GM18507 (cell line): ENCODE data around the gene FRS3.

Experiments
- DNase-seq: peaks from one replicate; pipeline ENCODE4 v3.0.0; 2011; ENCODE audit warnings: low read depth; ENCODE audit not compliant: insufficient read length; ENCODE audit errors: extremely low spot score
- FAIRE-seq: peaks from 2 replicates; lab custom pipeline; 2011; peaks lifted over from hg19 to GRCh38; lab: Jason Lieb, UNC

Gene FRS3

DNA sequence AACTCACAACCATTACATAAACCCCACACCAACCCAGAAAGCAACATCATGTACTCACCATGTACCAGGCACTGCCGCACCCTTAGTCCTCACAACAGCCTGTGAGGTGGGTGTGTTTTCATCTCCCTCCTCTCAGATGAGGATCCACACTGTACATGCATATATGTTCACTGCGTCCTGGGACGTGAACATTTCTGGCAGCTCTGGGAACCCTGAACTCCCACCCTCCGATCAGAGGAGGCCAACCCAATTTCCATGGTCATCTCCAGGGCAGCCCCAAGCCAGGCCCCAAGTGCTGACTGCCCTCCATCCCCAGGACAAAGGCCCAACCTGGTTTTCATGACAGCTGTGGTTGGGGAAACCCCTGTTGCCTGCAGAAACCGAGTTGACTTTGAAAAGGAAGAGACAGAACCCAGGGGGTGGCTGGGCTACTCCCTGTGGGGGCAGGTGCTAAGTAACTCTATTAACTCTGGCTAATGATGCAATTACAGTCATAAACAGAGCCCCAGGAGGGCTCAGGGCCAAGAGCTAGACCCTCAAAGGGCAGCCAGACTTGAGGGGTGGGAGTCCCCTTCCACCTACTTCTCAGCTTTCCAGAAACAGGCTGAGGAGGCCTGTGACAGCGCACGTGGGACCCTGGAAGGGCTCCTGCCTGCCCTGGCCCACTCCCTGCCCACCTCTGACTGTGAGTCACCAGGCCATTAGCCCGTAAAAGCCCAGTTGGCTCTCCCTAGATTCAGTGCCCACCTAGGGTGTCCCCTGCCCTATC, 46.9 kb downstream of the FRS3 start:
- DNase-seq: no peak
- peak; percentile 98 for FAIRE-seq

DNA sequence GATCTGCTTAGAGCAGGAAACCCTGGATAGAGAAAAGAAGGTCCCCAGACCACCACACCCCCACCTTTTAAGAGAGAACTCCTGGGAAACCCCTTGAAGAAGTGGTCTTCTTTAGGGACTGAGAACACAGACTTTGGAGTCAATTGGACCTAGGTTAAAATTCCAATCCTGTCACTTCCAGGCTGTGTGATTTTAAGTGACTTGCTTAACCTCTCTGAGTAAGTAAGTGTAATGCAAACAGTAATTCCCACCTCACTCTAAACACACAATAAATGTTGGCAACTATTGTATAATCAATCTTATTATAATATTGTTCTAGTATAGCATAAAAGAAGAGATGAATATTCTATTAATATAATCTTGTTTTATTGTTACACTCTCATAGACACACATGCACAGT, 47.6 kb downstream of the FRS3 start:
- no peak for FAIRE-seq

DNA sequence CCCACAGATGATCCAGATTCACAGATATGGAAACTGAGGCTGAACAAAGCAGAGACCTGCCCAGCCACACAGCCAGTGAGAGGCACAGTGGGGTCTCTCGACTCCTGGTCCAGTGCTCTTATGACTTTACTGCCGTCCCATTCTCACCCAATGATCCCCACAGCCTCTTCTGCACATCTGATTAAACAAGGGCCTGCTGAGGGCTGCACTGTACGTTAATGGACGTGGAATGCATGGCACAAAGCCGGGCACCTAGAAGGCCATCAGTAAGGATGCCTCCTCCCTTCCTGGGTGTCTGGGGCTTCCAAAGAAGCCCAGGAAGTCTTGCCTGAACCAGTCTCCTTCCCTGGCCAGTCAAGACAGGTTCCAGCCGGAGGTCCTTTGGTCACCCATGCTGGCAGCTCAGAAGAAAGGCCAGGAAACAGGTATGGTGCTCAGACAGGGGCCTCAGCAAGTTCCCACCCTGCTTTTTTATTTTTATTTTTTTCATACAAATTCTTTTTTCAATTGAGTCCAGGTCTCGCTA, 48.1 kb downstream of the FRS3 start:
- FAIRE-seq (peak; percentile 12), DNase-seq (no peak)

More for the DNA sequence above, 47.6 kb downstream of the FRS3 start:
- DNase-seq: no peak

DNA sequence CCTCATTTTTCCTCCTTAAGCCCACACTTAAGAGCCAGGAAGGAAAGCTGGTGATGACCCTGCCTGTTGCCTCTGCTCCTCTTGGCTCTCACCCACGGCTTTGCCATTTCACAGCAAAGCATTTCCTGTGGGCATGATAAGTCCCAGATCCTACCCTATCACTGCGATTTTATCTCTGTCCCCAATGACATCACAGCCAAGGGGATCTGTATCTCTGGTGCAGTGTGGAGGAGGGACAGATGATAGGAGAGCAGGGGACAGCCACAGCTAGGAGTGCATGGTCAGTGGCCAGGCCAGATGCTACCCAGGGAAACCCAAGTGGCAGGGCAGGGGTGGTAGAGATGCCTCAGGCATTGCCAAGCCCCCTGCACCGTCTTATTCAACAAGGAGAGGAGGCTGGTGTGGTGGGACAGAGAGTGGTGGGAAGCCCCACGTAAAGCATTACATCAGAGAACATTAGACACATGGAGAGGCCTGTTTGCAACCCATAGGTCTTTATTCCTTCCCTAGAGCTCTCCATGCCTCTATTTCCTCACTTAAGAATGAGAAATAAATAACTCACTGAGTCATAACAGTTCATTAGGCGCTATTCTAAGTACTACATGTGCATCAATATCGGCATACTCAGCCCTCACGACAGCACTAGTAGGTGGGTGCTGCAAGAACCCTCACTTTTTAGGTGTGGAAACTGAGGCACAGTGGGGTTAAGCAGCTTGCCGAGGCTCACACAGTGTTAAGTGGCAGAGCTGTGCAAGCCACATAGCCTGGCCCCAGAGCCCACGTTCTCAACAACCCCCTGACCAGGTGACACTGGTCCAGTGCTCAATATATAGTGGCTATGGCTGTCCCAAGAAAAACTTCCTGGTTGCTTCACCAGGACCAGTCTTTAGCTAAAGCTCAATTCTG, 48.9 kb downstream of the FRS3 start:
- FAIRE-seq: peak; percentile 78
- no peak for DNase-seq

DNA sequence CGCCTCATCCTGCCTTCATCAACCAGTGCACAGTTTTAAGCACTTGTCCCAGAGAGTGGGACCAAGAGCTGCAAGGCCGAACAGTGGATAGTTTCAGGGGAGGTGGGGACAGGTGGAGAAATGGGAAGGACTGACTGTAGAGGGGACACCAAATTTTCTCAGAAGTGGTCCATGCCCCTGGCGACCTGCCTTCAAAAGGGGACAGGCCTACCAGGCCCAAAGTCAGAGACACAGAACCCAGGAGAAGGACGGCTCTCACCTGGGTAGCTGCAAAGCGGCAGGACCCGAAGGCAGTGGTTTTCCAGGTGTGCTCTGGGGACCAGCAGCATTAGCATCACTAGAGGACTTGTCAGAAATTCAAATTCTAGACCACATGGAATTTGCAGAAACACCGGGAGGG, 50.1 kb downstream of the FRS3 start:
- DNase-seq (no peak), FAIRE-seq (no peak)

DNA sequence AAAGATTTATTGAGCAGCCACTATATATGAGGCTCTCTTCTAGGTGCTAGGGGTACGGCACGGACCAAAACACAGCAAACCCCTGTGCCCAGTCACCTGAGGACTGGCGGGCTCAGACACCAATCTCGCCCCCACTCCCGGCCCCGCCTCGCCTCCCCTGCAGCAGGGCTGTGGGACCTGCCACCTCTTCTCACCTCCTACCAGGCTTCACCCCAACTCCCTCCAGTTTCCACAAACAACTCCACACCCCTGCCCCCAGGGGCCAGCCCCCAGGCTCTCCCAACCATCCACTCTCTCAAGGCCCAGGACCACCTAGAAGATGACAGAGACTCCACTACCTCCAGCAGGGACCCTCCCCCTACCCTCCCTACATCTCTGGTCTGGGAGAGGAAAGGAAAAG, 50.7 kb downstream of the FRS3 start:
- DNase-seq (no peak), FAIRE-seq (peak; percentile 5)

DNA sequence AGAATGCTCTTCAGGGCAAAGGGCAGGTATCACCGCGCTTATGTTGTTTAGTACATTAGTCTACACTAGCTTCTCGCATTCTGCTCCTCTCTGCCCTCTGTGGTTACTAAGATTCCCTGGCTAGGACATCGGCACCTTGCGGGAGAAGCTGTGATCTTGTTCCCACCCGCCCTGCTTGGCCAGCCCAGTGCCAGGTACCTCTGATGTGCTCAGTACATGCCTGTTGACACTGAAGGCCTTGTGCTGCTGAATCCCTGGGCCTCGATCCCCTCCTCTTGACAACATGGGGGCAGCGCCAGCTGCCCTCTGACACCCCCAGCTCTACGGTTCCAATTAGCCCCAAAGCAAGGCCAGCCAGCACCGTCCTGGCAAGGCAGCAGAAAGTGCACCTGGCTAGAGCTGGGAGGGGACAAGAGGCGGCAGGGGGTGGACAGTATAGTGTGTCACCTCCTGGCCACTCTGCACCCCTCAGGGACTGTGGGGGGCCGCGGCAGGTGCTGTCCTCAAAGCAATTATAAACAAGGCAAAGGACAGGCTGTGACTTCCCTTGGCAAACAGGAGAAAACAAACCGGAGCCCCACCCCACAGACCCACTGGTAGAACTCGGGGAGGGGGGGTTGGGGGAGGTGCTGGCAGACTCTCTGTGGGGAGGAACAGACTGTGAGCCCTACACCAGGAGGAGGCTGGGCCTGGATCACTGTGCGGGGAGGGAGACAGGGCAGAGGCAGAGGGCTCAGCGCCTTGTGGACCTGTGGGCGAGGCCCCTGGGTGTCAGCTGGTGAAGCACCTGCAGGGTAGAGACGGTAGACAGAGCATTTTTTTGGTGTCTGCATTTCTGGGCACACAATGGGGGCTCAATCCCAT, 51.4 kb downstream of the FRS3 start:
- FAIRE-seq (no peak), DNase-seq (no peak)

DNA sequence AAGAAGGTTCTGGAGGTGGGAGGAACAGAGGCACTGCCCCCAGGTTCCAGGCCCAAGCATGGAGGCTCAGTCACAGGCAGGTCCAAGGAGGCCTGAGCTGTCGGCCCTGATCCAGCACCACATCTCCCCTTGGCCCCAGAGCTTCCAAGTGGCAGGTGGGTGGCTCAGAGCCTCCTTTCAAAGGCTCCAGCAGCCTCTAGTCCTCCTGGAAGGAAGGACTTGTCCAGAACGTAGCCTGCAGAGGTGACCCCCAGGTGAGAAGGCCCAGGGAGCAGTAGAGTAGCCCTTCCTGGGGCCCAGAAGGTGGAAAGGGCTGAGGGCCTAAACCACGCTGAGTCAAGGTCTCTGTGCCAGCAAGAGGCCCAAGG, 52.0 kb downstream of the FRS3 start:
- DNase-seq (no peak), FAIRE-seq (no peak)

DNA sequence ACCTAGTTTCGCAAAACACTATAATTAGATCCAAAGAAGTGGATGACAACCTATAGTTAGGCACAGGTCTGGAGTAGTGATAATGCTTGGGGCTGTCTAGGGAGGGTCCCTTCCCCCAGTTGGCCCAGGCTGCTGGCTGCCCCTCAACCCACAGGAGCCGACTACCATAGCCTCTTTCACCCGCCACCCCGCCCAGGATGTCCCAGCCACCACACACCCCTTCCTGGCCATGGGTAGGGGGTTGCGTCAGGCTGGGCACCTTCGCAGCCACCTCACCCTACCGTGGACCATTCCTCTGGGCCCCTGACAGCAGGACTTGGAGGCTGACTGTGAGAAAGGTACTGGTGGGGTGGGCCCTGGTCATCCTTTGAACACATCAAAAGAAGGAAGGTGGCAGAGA, 52.8 kb downstream of the FRS3 start:
- FAIRE-seq (no peak), DNase-seq (no peak)

DNA sequence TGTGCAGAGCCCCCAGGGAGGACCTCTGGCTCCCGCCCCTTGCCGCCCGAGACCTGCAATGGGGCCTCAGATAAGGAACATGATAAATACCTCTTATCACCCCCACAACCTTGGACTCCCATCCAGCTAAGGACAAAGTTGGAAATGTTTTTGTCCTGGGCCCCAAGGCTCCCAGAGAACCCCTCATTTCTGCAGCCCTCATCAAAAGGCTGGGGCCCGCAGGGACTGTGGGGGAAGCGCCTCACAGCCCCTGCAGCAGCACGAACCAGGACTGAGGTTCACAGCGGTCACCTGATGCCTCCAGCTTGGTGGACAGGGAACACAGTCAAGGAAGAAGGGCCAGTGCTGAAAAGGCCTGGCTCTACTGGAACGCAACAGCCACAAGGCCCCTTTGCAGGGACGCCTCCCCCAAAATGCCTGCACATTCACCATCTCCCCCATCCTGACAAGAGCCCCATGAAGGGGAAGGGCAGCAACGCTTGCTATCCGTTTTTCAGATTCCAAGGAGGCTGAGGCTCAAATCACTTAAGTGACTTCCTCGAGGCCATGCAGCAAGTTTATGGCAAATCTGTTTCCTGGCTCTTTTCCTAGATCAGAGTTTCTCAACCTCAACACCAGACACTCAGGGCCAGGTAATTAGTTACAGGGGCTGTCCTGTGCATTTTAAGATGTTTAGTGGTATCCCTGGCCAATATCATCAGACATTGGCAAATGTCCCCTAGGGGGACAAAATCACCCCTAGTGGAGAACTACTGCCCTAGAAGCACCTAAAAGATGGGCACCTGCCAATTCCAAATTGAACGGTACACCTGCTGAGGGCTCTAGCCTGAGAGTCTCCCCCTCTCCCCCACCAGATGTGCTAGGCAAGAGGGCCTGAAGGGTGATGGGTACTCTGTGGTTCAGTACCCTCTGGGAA, 54.9 kb downstream of the FRS3 start:
- FAIRE-seq (no peak), DNase-seq (no peak)

DNA sequence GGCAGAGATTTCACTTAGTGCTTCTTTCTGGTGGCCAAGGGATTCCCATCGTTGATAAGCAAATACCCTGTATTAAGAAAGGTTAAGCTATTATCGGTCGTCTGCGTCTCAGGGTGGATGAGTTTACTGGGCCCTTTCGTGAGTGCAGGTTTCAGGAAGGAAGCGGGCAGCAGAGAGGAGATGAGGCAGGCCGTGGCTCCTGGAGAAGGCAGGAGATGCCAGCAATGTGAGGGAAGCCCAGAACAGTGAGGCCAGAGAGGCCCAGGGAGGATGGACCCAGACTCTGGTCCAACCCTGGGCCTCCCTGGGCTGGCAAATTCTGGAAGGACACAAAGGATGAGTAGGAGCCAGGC, 55.5 kb downstream of the FRS3 start:
- peak; percentile 72 for FAIRE-seq

DNA sequence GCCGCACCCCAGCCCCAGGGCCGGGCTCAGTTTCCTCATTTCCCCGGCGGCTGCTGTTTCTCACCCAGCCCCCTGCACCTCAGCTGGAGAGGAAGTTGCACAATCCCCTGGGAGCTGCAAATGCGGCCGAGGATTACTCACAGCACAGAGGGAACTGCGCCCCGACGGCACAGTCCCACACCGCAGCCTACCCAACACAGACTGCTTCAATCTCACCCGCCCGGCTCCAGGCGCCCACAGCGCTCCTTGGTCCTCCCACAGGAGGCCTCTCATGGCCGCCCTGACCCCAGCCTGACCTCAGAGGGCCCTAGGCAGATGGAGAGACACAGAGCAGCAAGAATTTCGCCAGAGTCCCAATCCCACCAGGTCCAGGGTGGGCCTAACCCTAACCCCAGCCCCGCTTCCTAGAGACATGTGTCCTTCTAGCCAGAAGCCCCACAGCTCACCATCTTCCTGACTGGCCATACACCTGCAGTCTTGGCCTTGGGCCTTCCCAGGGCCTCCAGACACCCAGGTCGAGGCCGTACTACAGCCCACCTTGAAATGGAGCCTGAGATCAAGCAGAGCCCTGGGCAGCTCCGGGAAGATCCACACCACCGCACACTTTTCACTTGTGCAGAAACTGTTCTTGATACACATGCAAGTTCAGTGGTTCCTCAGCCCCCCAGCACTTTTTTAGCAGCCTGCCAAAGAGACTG, 56.0 kb downstream of the FRS3 start:
- FAIRE-seq (peak; percentile 93), DNase-seq (peak; percentile 89)

More for the DNA sequence above, 55.5 kb downstream of the FRS3 start:
- no peak for DNase-seq

DNA sequence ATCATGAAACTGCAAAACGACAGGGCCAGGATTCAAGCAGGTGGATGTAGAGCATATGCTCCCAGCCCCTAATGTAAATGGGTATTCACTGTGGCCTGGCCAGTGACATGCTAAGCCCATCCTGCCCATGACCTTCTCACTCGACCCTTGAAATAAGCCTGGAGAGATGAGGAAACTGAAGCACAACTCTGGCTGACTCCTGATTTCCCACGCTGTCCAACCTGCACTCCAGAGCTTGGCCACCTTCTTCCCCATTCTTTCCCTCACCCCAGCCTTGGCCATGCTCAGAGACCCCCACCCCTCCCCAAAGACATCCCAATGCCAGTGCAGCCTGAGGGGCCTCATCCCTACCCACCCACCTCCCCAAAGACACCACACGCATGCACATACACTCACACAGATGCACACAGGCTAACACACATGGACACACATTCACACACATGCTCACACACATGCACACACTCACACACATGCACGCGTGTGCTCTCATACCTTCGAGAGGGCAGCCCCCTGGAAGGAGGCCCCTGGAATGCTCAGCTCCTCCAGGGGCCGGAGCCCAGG, 56.7 kb downstream of the FRS3 start:
- DNase-seq: no peak
- peak; percentile 72 for FAIRE-seq

DNA sequence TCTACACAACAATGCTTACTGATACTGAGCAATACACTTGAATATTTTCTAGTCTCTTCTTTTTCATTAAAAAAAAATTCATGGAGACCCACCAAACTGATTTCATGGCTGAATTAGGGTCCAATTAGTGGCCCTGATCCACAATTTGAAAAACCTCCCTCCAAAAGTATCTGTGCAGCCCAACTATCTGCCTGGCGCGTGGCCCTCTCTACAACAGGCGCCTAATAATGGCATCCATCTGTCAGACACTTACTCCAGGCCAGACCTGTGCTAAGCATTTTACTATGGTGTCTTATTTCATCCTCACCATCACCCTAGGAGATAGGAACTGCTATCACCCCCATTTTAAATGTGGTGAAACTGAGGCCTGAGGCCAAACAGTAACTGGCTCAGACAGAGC, 58.3 kb downstream of the FRS3 start:
- peak; percentile 5 for FAIRE-seq

DNA sequence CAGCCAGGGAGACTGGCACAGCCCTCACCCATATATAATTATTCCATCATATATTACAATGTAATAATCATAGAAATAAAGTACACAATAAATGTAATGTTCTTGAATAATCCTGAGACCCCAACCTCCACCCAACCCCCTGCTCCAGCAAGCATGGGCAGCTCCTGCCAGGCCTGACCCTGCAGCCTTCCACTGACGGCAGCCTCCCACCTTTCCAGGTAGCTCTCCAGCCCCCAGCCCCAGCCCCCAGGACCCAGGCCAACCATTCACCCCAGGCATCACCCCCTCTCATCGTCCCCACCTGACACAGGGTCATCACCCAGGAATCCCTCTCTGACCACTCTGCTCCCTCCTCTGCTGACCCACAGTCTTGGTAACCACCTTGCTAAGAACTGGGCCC, 58.9 kb downstream of the FRS3 start:
- no peak for FAIRE-seq

More for the DNA sequence above, 58.3 kb downstream of the FRS3 start:
- DNase-seq: no peak

DNA sequence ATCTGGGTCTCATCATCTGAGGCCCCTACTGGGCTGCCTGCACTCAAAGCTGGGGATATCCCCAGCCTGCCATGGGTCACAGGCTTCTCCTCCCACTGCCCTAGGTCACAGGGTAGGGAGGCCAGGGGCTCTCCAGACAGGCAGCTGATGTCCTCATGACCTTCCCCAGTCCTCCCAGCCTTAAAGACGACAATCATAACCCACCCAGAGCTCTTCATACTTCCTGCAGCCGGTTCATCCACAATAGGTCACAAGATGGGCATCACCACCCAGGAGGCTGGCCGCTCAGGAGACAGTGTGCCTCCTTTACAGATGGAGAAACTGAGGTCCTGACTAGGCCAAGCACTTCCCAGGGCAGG, 59.5 kb downstream of the FRS3 start:
- DNase-seq: no peak
- FAIRE-seq: peak; percentile 73

More for the DNA sequence above, 58.9 kb downstream of the FRS3 start:
- DNase-seq: no peak
